ENCODE data around the gene TAOK2. TPM values are rescaled to one million over a fixed set of nuclear protein-coding genes. Genes with fewer than 3 reads are reported as not detected.
"Not testable (repeated sequence)": the region's sequence is repeated elsewhere in the genome, so short reads cannot be mapped to it uniquely, and the experiment has no call there.

Gene TAOK2
- total and polyA plus RNA-seq, 2 of the 13 experiments (the other 11 are each of a cell fraction or from before 2014, with no cell fraction given): 17.4 to 43.2 TPM

- H3K27me3 ChIP-seq (ENCODE audit: control insufficient read depth in 1 of 2, insufficient read depth in 2 of 2, low read length in 2 of 2): peaks cover 10 to 31% of the 10 kb centered on the region in 2 experiments; a peak in 4 of 5 replicates
- H3K4me3 ChIP-seq (replicated peaks in 1 of 3; ENCODE audit: insufficient read depth in 1 of 3, low read depth in 2 of 3, low read length in 3 of 3); ATAC-seq; H3K9ac ChIP-seq (ENCODE audit: insufficient read depth, low read depth, low read length); CTCF ChIA-PET (ENCODE audit: low intra/inter-chr PET ratio, low total read pairs); H3K79me2 ChIP-seq (ENCODE audit: insufficient read depth, low read length); in situ Hi-C loops (cut with HindIII; ENCODE audit: extremely low pct_ligation_motif_present, low pct_unique_long_range_greater_than_20kb); H4K20me1 ChIP-seq (ENCODE audit: insufficient read depth, low read length); H3K36me3 ChIP-seq (replicated peaks in 1 of 2; ENCODE audit: control insufficient read depth in 1 of 2, insufficient read depth in 2 of 2, low read length in 2 of 2); H3K27ac ChIP-seq (ENCODE audit: extremely low read length, insufficient read depth, low read length); H2AFZ ChIP-seq (ENCODE audit: low read length); POLR2A ChIA-PET; H3K9me3 ChIP-seq (ENCODE audit: low read length); FAIRE-seq; intact Hi-C loops (cut with micrococcal nuclease; ENCODE audit: unreplicated experiment); BruUV-seq (replicated peaks); H3K4me2 ChIP-seq (ENCODE audit: low read depth, low read length); DNase-seq (ENCODE audit: low spot score); TF ChIP-seq FOXA1 (IDR thresholded peaks at IDR 0.05): not testable (repeated sequence)
- TF ChIP-seq FOXA3 (CRISPR knock-in tag; IDR thresholded peaks at IDR 0.05): 0 out of 2 replicates have a peak, but pooled peaks have one; percentile 8
- 0 out of 2 replicates have a peak, but pooled peaks have one; percentile 27 for TF ChIP-seq MXD3 (CRISPR knock-in tag; IDR thresholded peaks at IDR 0.05)
- TF ChIP-seq ZNF121 (CRISPR knock-in tag; IDR thresholded peaks at IDR 0.05): peak; percentile 82
- TF ChIP-seq FOXA1 (CRISPR knock-in tag; IDR thresholded peaks at IDR 0.05): 0 out of 2 replicates have a peak, but pooled peaks have one; percentile 21
- TF ChIP-seq ZNF770 (CRISPR knock-in tag; IDR thresholded peaks at IDR 0.05): peak; percentile 75; the same call in 1 of the 2 replicates
- TF ChIP-seq ZNF687 (CRISPR knock-in tag; IDR thresholded peaks at IDR 0.05): peak; percentile 2; the same call in 1 of the 2 replicates
- H3K4me1 ChIP-seq (ENCODE audit: insufficient read depth, low read length): peaks cover 43% of the 10 kb centered on the region
- WGBS (ENCODE audit: low lambda C conversion rate): 51% methylated on average over 14 of the region's 14 CpGs
Observed at GRCh38 chr16:30012598-30012997, 38.9 kb downstream of the TAOK2 start.

- H3K4me3 ChIP-seq (replicated peaks in 1 of 3; ENCODE audit: insufficient read depth in 1 of 3, low read depth in 2 of 3, low read length in 3 of 3); H3K4me2 ChIP-seq (ENCODE audit: low read depth, low read length); H2AFZ ChIP-seq (ENCODE audit: low read length); H4K20me1 ChIP-seq (ENCODE audit: insufficient read depth, low read length); POLR2A ChIA-PET; H3K9me3 ChIP-seq (ENCODE audit: low read length); DNase-seq (ENCODE audit: low spot score); CTCF ChIA-PET (ENCODE audit: low intra/inter-chr PET ratio, low total read pairs); H3K79me2 ChIP-seq (ENCODE audit: insufficient read depth, low read length); FAIRE-seq; H3K27ac ChIP-seq (ENCODE audit: extremely low read length, insufficient read depth, low read length); H3K9ac ChIP-seq (ENCODE audit: insufficient read depth, low read depth, low read length); ATAC-seq; in situ Hi-C loops (cut with HindIII; ENCODE audit: extremely low pct_ligation_motif_present, low pct_unique_long_range_greater_than_20kb); intact Hi-C loops (cut with micrococcal nuclease; ENCODE audit: unreplicated experiment); H3K36me3 ChIP-seq (replicated peaks in 1 of 2; ENCODE audit: control insufficient read depth in 1 of 2, insufficient read depth in 2 of 2, low read length in 2 of 2); BruUV-seq (replicated peaks): not testable (repeated sequence)
- H3K4me1 ChIP-seq (ENCODE audit: insufficient read depth, low read length): peaks cover 26% of the 10 kb centered on the region
- peaks cover 4 to 27% of the 10 kb centered on the region in 2 experiments; a peak in 4 of 5 replicates for H3K27me3 ChIP-seq (ENCODE audit: control insufficient read depth in 1 of 2, insufficient read depth in 2 of 2, low read length in 2 of 2)
- 70% methylated on average over 7 of the region's 7 CpGs for WGBS (ENCODE audit: low lambda C conversion rate)
Observed at GRCh38 chr16:30015450-30015849, 41.8 kb downstream of the TAOK2 start.

Measured in HepG2 (cell line).